GM21717 (cell line): ENCODE data around the gene PNRC2.
"Not testable (repeated sequence)": the region's sequence is repeated elsewhere in the genome, so short reads cannot be mapped to it uniquely, and the experiment has no call there.

Source experiments
- ATAC-seq: cut with Tn5 transposase; IDR thresholded peaks from one replicate; pipeline ENCODE4 v1.9.1; 2021; ENCODE audit warnings: mild to moderate bottlenecking, moderate library complexity; ENCODE audit not compliant: unreplicated experiment

Gene PNRC2

DNA sequence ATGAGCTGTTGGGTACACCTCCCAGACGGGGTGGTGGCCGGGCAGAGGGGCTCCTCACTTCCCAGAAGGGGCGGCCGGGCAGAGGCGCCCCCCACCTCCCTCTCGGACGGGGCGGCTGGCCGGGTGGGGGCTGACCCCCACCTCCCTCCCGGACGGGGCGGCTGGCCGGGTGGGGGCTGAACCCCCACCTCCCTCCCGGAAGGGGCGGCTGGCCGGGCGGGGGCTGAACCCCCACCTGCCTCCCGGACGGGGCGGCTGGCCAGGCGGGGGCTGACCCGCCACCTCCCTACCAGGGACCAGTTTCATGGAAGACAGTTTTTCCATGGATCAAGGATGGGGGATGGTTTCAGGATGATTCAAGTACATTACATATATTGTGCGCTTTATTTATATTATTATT, 27.4 kb downstream of the PNRC2 start:
- ATAC-seq, result not testable (repeated sequence)

DNA sequence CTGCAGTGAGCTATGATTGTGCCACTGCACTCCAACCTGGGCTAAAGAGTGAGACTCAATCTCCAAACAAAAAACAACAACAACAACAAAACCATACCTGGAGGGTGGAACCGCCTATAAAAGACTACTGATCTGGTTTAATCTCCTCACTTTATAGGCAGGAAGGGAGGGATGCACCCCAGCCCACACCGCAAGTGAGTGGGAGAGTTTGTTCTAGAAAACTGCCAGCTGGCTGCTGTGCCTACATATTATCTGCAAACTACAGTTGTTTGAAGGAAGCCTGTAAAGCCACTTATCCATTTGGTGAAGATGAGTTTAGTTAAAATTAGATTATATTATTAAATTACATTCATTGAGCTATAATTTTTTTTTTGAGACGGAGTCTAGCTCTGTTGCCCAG, 29.6 kb downstream of the PNRC2 start:
- ATAC-seq, result no peak

DNA sequence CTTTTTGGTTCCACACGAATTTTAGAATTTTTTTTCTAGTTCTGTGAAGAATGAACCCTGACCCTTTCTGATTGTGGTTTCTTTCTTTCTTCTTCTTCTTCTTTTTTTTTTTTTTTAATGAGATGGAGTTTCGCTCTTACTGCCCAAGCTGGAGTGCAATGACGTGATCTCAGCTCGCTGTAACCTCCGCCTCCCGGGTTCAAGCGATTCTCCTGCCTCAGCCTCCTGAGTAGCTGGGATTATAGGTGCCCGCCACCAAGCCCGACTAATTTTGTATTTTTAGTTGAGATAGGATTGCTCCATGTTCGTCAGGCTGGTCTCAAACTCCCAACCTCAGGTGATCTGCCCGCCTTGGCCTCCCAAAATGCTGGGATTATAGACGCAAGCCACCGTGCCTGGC, 32.4 kb downstream of the PNRC2 start:
- ATAC-seq, result not testable (repeated sequence)

DNA sequence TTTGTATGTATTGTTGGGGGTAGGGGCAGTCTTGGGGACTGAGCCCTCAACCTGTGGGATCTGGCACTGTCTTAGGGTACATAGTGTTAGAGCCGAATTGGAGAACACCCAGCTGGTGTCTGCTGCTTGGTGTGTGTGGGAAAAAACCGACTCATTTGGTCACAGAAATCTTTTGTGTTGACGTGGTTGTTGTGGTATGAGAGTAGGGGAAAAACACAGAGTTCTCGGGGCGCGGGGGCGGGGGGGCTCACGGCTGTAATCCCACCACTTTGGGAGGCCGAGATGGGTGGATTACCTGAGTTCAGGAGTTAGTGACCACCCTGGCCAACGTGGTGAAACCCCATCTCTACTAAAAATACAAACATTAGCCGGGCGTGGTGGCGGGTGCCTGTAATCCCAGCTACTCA, 35.8 kb downstream of the PNRC2 start:
- no peak for ATAC-seq

DNA sequence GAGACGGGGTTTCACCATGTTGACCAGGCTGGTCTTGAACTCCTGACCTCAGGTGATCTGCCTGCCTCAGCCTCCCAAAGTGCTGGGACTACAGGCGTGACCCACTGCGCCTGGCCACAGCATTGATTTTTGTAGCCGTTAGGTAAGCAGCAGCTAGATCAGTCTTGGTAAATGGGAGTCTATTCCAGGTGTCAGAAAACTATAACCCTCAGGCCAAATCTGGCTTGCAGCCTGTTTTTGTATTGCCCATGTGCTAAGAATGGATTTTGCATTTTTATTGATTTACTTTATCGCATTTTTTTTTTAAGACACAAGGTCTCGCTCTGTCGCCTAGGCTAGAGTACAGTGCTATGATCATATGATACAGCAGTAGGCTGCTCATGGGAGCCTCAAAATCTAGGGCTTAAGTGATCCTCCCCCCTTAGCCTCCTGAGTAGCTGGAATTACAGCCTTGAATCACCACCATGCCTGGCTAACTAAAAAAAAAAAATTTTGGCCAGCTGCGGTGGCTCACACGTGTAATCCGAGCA, 37.1 kb downstream of the PNRC2 start:
- ATAC-seq, result no peak

DNA sequence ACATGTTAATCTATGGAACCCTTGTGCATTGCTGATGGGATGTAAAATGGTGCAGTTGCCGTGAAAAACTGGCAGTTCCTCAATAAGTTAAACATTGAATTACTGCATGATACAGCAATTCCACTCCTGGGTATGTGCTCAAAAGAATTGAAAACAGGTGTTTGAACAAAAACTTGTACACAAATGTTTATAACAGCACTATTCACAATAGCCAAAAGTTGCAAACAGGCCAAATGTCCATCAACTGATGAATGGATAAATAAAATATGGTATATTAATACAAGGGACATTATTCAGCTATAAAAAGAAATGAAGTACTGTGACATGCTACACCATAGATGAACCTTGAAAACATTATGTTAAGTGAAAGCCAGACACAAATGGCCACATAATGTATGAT, 38.2 kb downstream of the PNRC2 start:
- ATAC-seq, result no peak

DNA sequence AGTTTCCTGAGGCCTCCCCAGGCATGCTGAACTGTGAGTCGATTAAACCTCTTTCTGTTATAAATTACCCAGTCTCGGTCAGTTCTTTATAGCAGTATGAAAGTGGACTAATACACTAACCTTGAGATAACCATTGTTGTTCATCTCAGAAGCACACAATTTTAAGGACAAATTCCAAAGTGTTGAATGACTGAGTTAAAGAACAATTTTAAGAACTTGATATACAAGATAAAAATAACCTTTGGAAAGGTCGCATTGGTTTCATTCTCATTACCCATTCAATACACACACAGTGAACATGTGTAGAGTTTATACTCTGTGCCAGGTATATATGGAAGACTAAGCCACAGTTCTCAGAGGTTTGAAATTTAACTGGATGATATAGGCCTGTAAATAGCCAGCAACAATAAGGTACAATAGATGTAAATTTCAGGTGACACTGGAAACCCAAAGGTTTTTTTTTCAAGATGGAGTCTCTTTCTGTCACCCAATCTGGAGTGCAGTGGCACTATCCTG, 39.6 kb downstream of the PNRC2 start:
- ATAC-seq, result no peak

DNA sequence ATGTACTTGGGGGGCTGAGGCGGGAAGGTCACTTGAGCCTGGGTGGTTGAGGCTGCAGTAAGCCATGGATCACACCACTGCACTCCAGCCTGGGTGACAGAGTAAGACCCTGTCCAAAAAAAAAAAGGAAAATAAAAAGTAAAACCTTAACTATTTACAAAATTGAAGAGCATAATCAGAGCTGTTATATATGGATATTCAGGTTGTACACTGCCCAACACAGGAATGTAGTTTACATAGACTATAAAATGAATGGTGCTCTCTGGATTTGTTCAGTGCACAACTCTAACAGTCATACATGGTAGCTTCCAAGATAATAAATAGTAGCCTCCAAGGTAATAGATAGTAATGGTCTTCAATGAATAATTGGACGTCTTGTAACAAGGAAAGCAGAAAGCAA, 43.1 kb downstream of the PNRC2 start:
- no peak for ATAC-seq

DNA sequence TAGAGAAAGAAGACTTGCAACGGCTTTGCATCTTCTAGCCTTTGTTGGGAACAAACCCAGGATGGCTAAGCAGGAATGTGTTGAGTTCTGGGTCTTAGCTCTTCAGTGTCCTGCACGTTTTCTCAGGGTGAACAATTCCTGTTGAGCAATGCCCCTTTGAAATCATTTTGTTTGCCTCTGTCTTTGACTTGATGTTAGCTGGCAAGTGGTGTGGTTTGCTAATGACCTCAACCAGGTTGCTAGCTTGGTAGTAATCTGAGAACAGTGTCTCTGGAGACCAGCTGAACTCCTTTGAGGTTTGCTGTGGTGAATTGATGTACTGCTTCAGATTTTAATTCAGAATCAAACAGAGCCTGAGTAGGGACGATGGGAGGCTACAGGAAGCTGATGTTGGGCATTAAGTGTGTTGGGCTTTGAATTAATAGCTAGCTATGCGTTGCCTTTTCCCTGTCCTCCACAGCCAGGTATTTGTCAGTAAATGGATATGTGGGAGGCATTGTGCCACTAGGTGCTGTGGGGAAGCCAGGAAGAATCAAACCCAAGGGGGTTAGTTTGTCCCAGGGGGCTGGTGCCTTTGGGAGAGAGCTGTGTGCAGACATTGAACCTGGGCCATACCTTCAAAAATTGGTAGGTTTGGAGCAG, 43.8 kb downstream of the PNRC2 start:
- ATAC-seq, result no peak

DNA sequence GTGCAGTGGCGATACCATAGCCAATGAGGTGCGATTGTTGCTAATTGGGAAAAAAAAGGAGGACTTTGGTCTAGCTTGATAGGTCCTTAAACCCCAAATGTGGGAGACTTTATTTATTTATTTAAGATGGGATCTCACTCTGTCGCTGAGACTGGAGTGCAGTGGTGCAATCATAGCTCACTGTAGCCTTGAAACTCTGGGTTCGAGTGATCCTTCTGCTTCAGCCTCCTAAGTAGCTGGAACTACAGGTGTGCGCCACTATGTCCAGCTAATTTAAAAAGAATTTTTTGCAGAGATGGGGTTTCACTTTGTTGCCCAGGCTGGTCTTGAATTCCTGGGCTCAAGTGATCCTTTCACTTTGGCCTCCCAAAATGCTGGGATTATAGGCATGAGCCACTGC, 44.5 kb downstream of the PNRC2 start:
- ATAC-seq, result no peak

DNA sequence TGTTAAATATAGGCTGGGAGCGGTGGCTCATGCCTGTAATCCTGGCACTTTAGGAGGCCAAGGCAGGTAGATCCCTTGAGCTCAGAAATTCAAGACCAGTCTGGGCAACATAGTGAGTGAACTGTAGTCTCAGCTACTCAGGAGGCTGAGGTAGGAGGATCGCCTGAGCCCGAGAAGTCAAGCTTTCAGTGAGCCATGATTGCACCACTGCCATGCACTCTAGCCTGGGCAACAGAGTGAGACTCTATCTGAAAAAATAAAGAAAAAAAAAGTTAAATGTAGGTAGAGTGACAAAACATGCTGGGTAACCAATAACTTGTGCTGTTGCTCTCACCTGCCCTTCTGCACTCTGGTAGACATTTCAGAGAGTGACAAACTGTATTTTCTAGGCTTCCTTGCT, 45.5 kb downstream of the PNRC2 start:
- ATAC-seq, result no peak

DNA sequence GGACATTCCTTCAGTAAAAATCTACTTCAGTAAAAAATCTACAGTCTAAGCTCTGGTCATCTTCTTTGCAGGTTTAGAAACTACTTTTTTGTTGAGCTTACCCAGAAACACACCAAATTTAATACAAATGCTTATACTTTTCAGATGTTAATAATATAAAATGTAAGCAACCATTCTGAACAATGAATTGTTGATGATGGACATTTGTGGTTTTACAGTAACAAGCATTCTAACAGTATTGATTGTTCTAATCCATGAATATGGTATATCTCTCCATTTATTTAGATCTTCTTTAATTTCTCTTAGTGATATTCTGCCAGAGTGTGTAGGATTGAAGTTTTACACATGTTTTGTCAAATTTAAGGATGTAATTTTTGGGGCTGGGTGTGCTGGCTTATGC, 47.5 kb downstream of the PNRC2 start:
- no peak for ATAC-seq

DNA sequence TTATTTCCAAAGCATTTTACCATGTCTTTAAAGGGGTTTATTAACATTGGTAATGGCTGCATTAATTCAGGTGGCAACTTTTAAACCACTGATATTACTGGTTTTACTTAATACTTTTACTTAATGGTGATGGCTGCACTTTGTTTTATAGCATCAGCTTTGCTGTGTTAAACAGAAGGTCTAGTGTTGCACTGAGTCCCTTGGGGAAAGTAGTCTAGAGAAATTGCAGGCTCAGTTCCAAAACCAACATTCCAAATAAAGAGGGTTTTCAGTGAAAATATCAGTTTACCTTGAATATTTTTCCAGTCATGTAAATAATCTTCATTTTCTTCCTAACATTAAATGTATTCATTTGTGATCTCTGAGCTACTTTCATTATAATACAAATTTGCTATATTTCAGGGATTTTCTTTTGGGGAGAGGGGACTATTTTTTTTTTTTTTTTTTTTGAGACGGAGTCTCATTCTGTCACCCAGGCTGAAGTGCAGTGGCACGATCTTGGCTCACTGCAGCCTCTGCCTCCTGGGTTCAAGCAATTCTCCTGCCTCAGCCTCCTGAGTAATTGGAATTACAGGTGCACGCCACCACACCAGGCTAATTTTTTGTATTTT, 49.1 kb downstream of the PNRC2 start:
- not testable (repeated sequence) for ATAC-seq

DNA sequence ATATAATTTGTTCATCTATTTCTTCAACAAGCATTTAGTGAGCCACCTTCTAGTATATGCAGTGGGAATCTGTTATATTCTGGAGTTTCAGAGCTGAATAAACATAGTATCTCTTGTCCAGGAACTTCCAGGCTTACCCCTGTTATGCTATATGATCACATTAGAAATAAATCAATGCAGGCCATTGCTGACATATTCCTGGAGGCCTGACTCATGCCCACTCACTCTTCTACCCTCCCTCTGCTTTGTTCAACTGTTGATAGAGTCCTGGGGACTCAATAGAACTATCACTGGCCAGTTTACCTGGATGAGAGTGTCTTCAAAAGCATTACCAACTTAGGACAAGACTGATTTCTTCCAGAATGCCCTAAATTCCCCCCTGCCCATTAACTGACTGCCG, 49.8 kb downstream of the PNRC2 start:
- ATAC-seq, result no peak

DNA sequence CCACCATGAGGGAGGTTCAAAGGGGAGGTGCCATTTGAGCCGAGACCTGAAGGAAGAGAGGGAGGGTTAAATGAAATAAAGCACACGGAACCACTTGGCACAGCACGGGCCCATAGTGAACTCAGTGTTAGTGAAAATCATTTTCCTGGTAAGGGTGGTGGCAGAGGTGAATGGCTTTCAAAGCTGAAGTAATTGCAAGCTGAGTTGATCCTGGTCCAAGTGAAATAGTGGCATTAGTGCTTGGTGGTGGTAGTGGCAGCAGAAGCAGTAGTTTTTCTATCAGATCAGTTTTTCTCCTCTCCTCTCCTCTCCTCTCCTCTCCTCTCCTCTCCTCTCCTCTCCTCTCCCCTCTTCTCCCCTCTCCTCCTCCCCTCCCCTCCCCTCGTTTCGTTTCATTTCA, 51.0 kb downstream of the PNRC2 start:
- ATAC-seq, result no peak

DNA sequence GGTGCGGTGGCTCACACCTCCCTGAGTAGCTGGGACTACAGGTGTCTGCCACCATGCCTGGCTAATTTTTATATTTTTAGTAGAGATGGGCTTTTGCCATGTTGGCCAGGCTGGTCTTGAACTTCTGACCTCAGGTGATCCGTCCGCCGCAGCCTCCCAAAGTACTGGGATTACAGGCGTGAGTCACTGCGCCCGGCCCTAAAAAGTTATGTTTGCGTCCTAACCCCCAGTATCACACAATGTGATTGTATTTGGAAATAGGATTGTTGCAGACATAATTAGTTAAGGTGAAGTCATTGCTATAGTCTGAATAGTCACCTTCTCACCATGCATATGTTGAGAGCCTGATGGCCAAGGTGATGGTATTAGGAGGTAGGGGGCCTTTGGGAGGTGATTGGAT, 53.2 kb downstream of the PNRC2 start:
- not testable (repeated sequence) for ATAC-seq
